ENCODE data around the gene GJC1.

DNA sequence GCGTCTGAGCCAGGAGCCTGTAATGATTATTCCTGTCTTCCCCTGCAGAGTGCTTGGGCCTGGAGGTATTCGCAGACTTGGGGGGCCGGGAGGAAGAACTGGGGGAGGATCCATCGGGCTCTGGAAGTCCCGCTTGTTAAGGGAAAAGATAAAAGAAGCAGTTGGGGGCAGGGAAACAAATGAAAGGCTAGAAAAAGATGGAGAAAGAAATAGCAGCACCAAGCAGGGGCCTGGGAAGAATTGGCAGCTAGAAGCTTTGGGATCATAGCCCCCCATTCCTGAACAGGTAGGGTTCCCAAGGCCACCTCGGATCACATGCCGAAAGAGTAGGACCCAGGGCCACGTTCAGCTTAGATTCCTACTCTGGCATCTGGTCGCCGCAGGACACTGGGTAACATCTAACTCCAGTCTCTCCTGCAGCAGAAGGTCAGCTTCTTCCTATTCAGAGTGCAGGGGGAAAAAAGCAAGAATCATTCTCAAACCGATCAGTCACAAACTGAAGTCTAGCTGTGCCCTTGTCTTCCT is 47.7 kb downstream of the GJC1 start:
- TF ChIP-seq POLR2AphosphoS5 (IDR thresholded peaks at IDR 0.05; ENCODE audit: low read depth, low read length) (no peak), POLR2A (IDR thresholded peaks at IDR 0.05; ENCODE audit: low read depth, low read length) (no peak), TAF1 (IDR thresholded peaks at IDR 0.05; ENCODE audit: borderline replicate concordance, low read depth, low read length) (no peak)

Data from GM12892 (cell line).